Measurements from ENCODE around the gene SMIM5. TPM values are rescaled to one million over a fixed set of nuclear protein-coding genes. Genes with fewer than 3 reads are reported as not detected.

SMIM5 gene
- total RNA-seq, 4 donors from 2014 or later, result 2.3 to 13.6 (median 7.9) TPM

GRCh38 chr17:75589012-75589918 is 44.0 kb upstream of the SMIM5 start:
- peak; percentile 95 to 96 for DNase-seq
- Histone ChIP-seq H3K4me3 (replicated peaks in 1 of 3) (peak overlapping the region; percentile 53 to 67 (median 58)), H3K36me3 (no peaks in the 10 kb centered on the region), H3K27ac (peak overlapping the region; percentile 92 to 97 (median 97)), H3K27me3 (no peaks in the 10 kb centered on the region), H3K9me3 (no peaks in the 10 kb centered on the region), H3K4me1 (peaks cover 7 to 15% of the 10 kb centered on the region in 2 donors)
- intact Hi-C loops (cut with DNase I), result loop anchor here (5.0 kb wide), 1 partner anchor 62 kb away; the partner anchor contains the start of gene LLGL2
- TF ChIP-seq CTCF (IDR thresholded peaks at IDR 0.05) (peak; percentile 21 to 95 (median 67)), POLR2A (IDR thresholded peaks at IDR 0.05) (peak in 1 of 2 donors; percentile 88)
- 1 to 9% methylated on average over 18 to 60 of the region's 100 CpGs for WGBS, 2 donors

DNA sequence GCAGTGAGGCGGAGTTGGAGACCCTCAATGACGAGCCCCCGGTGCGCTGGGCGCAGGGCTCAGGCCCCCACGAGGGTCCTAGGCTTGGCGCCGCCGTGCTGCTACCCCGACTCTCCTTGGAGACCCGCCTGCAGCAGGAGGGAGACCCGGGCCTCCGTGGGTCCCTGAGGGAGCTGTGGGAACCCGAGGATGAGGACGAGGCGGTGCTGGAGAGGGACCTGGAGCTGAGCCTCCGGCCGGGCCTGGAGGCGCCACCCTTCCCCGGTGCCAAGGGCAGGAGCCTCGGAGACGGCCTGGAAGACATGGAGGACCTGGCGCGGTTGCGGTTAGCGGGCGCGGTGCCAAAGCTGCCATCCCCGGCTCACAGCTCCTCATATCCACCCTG is 43.3 kb upstream of the SMIM5 start:
- no peaks in the 10 kb centered on the region for H3K27me3 ChIP-seq
- peak overlapping the region in 2 of 3 donors; percentile 74 to 97 for H3K27ac ChIP-seq
- H3K9me3 ChIP-seq, result no peaks in the 10 kb centered on the region
- peak; percentile 36 to 43 for DNase-seq
- peak overlapping the region in 1 of 3 donors; percentile 67 for H3K4me3 ChIP-seq (replicated peaks in 1 of 3)
- WGBS, 2 donors, result 50% methylated on average over 9 of the region's 29 CpGs; no CpG with 5 or more reads in 1 of the 2 donors
- no peak for TF ChIP-seq CTCF (IDR thresholded peaks at IDR 0.05)
- no peak for TF ChIP-seq POLR2A (IDR thresholded peaks at IDR 0.05)
- H3K4me1 ChIP-seq, result peaks cover 7 to 15% of the 10 kb centered on the region in 2 donors
- intact Hi-C loops (cut with DNase I), result loop anchor here (2.0 to 10.0 kb wide), 3 partner anchors 63 to 265 kb away; partner anchors contain the start of gene LLGL2
- H3K36me3 ChIP-seq, result no peaks in the 10 kb centered on the region

GRCh38 chr17:75590314-75590761 is 42.9 kb upstream of the SMIM5 start:
- H3K27ac ChIP-seq, result no peak overlapping the region
- WGBS, 2 donors, result 87 to 94% methylated on average over 4 to 8 of the region's 8 CpGs
- H3K9me3 ChIP-seq, result no peaks in the 10 kb centered on the region
- no peaks in the 10 kb centered on the region for H3K27me3 ChIP-seq
- H3K4me3 ChIP-seq (replicated peaks in 1 of 3), result no peak overlapping the region
- H3K4me1 ChIP-seq, result peaks cover 7 to 15% of the 10 kb centered on the region in 2 donors
- intact Hi-C loops (cut with DNase I), result loop anchor here (2.0 to 10.0 kb wide), 2 partner anchors 164 to 266 kb away; no protein-coding TSS in a partner anchor
- H3K36me3 ChIP-seq, result no peaks in the 10 kb centered on the region
- no peak for TF ChIP-seq CTCF (IDR thresholded peaks at IDR 0.05)
- TF ChIP-seq POLR2A (IDR thresholded peaks at IDR 0.05), result no peak
- no peak for DNase-seq

DNA sequence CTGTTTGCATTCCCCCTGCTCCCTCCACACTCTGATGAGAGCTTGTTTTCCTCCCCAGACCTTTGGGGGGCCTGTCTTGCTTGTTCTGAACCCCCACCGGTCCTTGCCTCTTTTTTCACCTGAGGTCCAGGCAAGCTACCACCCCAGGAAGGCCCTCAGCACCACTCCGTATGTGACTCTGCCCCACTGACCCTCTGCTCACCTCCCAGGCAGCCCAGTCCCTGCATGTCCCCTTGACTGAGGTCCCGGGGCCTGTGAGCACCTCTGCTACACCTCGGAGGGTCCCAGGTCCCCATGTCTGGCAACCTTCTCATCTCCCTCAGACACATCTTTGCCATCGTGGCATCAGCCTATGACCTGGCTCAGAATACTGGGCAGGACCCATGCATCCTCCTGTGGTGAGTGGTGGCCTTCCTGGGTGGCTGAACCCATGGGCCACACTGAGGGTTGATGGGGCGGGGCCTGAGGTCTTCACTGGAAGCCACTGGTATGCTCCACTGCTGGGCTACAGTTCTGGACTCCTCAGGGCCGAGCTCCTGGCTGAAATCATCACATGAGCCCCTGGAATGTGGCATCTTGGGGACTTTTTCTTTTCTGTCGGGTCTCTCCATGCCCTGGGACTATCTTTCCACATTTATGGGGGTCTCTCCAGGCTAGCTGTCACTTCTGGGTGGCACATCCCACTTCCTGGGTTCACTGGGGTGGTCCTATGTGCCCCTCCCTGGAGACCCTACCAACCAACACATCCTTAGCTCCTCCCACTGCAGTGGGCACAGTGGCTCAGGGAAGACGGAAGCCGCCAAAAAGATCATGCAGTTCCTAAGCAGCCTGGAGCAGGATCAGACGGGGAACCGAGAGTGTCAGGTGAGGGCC is 42.1 kb upstream of the SMIM5 start:
- Histone ChIP-seq H3K4me1 (peaks cover 7 to 15% of the 10 kb centered on the region in 2 donors), H3K27ac (no peak overlapping the region), H3K4me3 (replicated peaks in 1 of 3) (no peak overlapping the region), H3K27me3 (no peaks in the 10 kb centered on the region), H3K36me3 (no peaks in the 10 kb centered on the region), H3K9me3 (no peaks in the 10 kb centered on the region)
- DNase-seq, result no peak
- no peak for TF ChIP-seq POLR2A (IDR thresholded peaks at IDR 0.05)
- TF ChIP-seq CTCF (IDR thresholded peaks at IDR 0.05), result no peak
- WGBS, 2 donors, result 84 to 89% methylated on average over 9 to 11 of the region's 12 CpGs
- intact Hi-C loops (cut with DNase I), result loop anchor here (2.0 to 10.0 kb wide), 2 partner anchors 164 to 266 kb away; no protein-coding TSS in a partner anchor
